Keratinocyte (primary cell): Measurements from ENCODE around the gene MAP7.

Experiments
- EZH2 ChIP-seq: IDR thresholded peaks from one replicate; pipeline ENCODE4 v1.6.1; 2012; ENCODE audit warnings: inconsistent platforms, mild to moderate bottlenecking, low read length, moderate library complexity
- TF ChIP-seq, protein P1 (sequence below), 3 experiments: IDR thresholded peaks in 1 of 3; conservative IDR thresholded peaks in 1 of 3; optimal IDR thresholded peaks in 1 of 3; 2 replicates in 2 of 3; 3 replicates in 1 of 3; pipeline versions ENCODE3 to v1.5.1; 2011; ENCODE audit warnings: low read length in 3 of 3, mild to moderate bottlenecking in 3 of 3, moderate library complexity in 2 of 3, control low read depth in 1 of 3, inconsistent platforms in 1 of 3; ENCODE audit not compliant: insufficient read depth in 2 of 3; ENCODE audit errors: extremely low read depth in 1 of 3

- TF ChIP-seq, protein P1, sequence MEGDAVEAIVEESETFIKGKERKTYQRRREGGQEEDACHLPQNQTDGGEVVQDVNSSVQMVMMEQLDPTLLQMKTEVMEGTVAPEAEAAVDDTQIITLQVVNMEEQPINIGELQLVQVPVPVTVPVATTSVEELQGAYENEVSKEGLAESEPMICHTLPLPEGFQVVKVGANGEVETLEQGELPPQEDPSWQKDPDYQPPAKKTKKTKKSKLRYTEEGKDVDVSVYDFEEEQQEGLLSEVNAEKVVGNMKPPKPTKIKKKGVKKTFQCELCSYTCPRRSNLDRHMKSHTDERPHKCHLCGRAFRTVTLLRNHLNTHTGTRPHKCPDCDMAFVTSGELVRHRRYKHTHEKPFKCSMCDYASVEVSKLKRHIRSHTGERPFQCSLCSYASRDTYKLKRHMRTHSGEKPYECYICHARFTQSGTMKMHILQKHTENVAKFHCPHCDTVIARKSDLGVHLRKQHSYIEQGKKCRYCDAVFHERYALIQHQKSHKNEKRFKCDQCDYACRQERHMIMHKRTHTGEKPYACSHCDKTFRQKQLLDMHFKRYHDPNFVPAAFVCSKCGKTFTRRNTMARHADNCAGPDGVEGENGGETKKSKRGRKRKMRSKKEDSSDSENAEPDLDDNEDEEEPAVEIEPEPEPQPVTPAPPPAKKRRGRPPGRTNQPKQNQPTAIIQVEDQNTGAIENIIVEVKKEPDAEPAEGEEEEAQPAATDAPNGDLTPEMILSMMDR (optimal IDR thresholded peaks at IDR 0.05 in 1 of 3, IDR thresholded peaks at IDR 0.05 in 1 of 3, conservative IDR thresholded peaks at IDR 0.05 in 1 of 3; ENCODE audit: extremely low read depth in 1 of 3, insufficient read depth in 2 of 3, low read length in 3 of 3), result no peak
- TF ChIP-seq EZH2, result no peak
Measured at GRCh38 chr6:136546331-136546730, 3.9 kb downstream of the MAP7 start.
